NCI-H187 treated with DMSO at 0.1 percent for 48 hours (cell line): Measurements from ENCODE around the gene LHX4.

ENCODE experiments used
- DNase-seq: peaks from one replicate; lab custom pipeline; 2025; lab: John Stamatoyannopoulos, UW

The LHX4 gene

DNA sequence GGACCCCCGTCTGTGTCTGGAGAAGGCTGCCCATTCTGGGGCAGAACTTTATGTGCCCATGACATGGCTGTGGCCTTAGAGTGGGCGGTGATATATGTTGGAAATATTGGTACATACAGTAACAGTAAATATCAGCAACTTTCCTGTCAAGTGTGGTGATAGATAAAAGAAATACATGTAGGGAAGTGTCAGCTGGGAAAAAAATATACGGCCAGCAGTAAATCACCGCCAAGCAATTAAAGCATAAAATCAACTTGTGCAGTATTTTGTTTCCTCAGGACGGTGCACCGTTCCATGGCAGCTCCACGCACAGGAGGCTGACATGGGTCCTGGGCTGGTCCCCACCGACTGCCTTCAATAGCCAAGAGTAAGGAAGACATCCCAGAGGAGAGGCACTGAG lies 27.4 kb downstream of the LHX4 start:
- DNase-seq, result no peak

- DNase-seq, result no peak
These were observed 28.2 kb downstream of the LHX4 start for GRCh38 chr1:180258290-180258689.

- no peak for DNase-seq
These were observed 28.9 kb downstream of the LHX4 start for GRCh38 chr1:180258935-180259334.

GRCh38 chr1:180259431-180260338 lies 29.6 kb downstream of the LHX4 start:
- no peak for DNase-seq

DNA sequence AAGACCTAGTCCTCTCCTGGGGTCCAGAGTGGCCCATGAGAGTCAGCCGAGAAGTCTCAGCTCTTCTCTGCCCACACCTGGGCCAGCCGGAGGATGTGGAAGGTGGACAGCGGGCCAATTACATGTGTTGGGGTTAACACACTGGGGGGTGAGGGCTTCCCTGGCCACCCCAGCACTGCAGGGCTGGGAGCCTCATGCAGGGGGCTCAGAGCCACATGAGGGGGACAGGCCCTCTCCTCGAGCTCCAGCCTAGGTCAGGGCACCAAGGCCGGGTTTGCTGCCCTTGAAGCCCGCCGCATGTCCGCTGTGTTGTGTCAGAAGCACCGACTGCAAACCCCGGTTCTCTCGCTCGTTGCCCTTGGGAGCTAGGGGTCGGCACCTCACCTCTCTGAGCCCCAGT lies 30.5 kb downstream of the LHX4 start:
- no peak for DNase-seq

DNA sequence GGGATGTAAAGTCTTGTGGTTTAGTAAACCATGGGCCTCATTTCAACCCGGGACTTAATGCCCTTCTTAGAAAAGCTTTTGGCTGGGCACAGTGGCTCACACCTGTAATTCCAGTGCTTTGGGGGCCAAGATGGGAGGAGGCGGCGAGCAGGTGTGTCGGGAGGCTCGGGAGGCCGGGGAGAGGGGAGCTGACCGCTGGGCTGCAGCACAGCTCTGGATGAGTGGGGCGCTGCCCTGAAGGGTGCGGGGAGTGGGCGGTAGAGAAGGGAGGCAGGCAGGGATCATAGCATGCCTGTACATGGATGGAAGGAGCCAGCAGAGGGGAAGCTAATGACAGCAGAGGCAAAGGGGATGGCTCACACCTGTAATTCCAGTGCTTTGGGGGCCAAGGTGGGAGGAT lies 31.0 kb downstream of the LHX4 start:
- no peak for DNase-seq

DNA sequence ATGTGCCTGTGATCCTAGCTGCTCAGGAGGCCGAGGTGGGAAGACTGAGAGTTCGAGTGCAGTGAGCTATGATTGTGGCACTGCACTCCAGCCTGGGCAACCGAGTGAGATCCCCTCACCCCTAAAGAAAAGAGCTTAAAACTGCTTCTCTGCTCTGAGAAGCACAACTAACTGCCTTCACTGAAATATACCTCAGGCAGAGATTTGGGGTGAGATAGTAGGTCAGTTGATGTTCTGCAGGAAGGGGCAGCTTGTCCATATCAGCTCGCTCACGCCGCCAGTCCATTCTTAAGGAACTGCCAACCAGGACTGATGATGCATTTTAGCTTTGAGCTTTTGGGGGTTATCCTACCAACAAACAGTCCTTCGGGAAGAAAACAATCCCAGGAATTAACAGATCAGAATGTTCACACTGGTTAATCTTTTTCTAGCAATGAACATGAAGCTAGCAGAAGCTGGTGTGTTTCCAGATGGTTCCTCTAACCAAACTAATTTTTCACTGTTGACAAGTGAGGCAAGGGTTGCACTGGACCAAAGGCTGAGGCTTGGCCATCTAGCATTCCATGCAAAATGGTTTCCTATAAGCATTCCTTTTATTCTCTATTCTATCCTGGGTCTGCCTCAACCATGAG lies 31.6 kb downstream of the LHX4 start:
- no peak for DNase-seq

DNA sequence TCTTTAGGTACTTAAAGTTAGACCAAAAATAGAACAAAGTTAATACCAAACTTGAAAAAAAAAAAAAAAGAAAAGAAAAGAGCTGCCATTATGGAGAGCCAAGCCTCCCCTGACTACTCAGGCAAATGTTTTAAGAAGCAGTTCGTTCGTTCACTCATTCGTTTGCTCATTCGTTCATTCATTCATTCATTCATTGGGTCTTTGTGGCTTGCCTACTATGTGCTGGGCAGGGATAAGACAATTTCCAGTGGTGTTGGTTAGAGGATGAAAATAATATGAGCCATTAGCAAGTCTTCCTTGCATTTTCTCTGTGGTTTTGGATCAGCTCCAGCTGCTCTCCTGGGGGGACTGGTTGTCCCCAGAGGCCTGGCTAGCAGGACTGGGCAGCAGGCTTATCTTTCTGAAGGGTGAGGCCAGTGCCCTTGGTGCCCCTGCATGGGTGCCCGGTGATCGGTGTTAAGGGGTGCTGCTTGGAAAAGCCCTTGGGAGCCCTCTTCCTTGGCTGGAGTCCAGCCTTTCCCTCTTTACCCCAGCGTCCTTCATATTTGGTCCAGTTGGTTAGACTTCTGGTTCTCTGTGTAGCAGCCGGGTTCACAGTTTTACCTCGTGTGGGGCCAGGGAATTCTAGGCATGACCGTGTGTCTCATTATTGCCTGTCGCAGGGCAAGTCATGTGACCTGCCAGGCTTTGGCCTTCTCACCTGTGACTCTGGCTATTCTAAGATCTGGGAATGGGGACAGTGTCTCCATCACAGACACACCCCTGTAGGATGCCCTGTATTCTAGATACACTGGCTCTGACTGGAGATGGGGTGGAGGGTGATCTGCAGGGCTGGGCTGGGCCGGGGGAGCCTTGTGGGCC lies 32.8 kb downstream of the LHX4 start:
- DNase-seq, result no peak

- no peak for DNase-seq
These were observed 34.5 kb downstream of the LHX4 start for GRCh38 chr1:180264595-180264994.

DNA sequence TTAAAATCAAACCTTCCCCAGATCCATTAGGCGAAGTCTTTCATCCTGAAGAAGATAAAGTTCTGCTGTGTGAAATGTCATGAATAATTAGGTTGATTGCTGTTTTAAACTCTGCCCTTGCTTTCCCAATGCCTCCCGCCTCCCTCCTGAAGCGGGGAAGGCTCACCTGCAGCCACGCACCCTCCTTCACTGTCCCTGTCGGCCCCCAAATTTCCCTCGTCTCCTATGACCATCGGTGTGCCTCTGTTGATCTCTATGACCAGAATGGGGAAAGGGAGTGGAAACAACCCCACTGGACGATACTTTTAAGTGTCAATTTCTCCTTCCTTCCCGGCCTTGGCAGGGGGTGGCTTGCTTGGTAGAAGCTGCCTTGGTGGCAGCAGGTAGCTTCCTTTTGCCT lies 35.1 kb downstream of the LHX4 start:
- no peak for DNase-seq

GRCh38 chr1:180265871-180266270 lies 35.8 kb downstream of the LHX4 start:
- DNase-seq, result no peak

GRCh38 chr1:180266275-180267210 lies 36.5 kb downstream of the LHX4 start:
- DNase-seq, result no peak

DNA sequence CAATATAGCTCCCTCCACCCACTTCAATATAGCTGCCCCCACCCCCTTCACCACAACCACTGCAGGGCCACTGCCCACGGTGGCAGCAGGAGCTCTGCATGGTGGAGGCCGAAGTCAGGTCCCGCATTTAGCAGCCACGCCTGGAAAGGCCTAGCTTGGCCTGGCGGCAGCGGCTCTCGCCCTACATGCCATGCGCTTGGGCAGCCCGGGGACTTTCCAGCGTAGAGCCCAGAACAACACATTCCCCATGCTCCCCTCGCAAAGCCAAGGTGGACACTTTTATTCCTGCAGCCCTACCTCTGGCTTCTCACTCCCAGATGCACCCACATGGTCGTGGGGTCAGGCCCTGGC lies 37.1 kb downstream of the LHX4 start:
- DNase-seq, result no peak

DNA sequence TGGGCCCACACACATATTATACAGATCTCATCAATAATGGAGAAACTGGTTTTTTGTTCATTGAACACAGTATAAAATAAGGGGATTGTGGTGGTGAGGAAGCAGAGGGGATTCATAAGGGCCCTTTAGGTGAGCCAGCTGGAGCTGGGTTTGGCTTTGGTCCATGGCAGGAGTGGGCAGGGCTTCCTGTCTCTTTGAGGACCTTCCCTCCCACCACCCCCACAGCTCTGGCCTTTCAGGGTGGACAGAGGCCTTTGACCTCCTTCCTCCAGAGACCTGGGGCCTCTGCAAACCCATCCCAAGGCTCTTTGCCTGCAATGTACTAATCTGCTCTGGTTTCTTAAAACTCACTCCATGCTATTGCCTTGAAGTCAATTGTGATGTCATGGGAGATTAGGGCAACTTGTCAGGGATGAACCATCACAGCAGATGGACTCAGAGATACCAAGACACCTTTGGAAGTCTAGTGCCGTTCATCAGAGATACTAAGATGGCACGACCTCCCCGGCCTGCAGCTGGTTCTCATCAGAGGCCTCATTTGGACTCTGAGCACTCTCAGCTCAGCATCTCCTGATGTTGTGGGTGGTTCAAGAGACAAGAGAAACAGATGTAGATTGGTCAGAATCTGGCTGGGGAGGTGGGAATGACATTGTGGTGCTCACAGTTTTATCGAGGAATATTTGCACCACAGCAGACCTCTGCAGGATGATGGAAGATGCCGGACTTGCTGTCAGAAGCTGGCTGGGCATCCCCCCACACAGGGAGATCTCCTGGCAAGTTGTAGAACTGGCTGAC lies 37.9 kb downstream of the LHX4 start:
- no peak for DNase-seq

GRCh38 chr1:180268556-180269075 lies 38.6 kb downstream of the LHX4 start:
- no peak for DNase-seq

DNA sequence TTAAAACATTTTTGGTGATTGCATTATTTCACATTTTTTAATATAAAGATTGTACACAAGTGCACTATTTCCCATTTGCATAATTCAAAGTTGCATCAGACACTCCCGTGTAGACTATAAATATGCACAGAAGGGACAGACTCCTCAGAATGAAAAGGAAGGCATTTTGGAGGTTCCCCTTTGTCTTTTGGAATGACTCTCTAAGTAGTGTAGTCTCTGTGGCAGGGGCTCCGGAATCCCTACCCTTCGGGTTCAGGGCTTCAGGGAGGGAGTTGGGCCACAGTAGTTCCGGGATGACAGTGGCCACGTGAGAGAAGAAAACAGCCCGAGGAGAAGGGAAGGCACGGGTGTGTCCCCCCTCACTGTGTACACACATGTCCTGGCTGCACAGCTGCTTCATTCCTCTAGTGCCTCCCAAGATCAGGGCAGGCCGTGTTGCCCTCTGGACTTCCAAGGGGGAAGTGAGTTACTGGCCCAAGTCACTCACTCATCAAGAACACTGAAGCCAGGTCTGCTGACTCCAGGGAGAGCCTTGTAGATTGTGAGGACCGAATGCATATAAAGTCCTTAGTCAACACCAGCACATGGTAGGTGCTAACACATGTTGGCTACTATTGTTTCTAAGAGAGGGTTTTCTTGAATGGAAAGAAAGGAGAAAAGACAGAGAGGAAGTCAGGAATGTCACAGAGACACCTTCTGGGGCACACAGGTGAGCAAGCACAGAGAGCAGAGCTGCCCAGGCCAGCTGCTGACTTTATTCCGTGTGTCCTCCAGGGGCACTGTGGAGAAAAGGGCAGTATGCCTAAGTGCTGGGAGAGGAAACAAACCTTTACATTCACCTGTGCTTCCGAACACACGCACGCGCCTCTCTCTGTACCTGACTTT lies 39.8 kb downstream of the LHX4 start:
- DNase-seq, result no peak

GRCh38 chr1:180270530-180271271 lies 40.6 kb downstream of the LHX4 start:
- DNase-seq, result no peak
